Neuronal stem cell (in vitro differentiated cells): ENCODE data around the gene CD248.

ENCODE experiments used
- DNase-seq: peaks from one replicate; pipeline ENCODE4 v3.0.0-alpha.2; 2013; ENCODE audit warnings: low spot score
- H2AFZ ChIP-seq: one replicate; pipeline ENCODE4 v1.6.1; 2013; ENCODE audit warnings: mild to moderate bottlenecking, low read length, inconsistent platforms
- H2AK5ac ChIP-seq: 2 replicates; pipeline ENCODE4 v1.6.1; 2013; ENCODE audit warnings: low read depth, mild to moderate bottlenecking, inconsistent platforms, low read length, moderate library complexity, mixed read lengths
- H2BK120ac ChIP-seq: 2 replicates; pipeline ENCODE4 v1.6.1; 2013; ENCODE audit warnings: low read depth, mild to moderate bottlenecking, inconsistent platforms, low read length, moderate library complexity, mixed read lengths
- H2BK12ac ChIP-seq: one replicate; pipeline ENCODE4 v1.6.1; 2013; ENCODE audit warnings: low read length, inconsistent platforms
- H2BK15ac ChIP-seq: 2 replicates; pipeline ENCODE4 v1.6.1; 2013; ENCODE audit warnings: mild to moderate bottlenecking, low read length, inconsistent platforms, mixed read lengths
- H2BK5ac ChIP-seq: one replicate; pipeline ENCODE4 v1.6.1; 2013; ENCODE audit warnings: inconsistent platforms, mild to moderate bottlenecking, low read length, moderate library complexity
- H3K14ac ChIP-seq: one replicate; pipeline ENCODE4 v1.6.1; 2013; ENCODE audit warnings: low read length, inconsistent platforms
- H3K18ac ChIP-seq: 2 replicates; pipeline ENCODE4 v1.6.1; 2013; ENCODE audit warnings: low read length, inconsistent platforms
- H3K23ac ChIP-seq: 2 replicates; pipeline ENCODE4 v1.6.1; 2013; ENCODE audit warnings: low read depth, mild to moderate bottlenecking, mixed read lengths, low read length, inconsistent platforms; ENCODE audit not compliant: poor library complexity
- H3K27ac ChIP-seq: replicated peaks from 3 replicates; pipeline ENCODE4 v1.5.1; 2013; ENCODE audit warnings: low read length, inconsistent platforms
- H3K27me3 ChIP-seq, 3 experiments: 2 replicates each; pipeline ENCODE4 v1.6.1; 2013; ENCODE audit warnings: low read length in 3 of 3, mild to moderate bottlenecking in 2 of 3, inconsistent platforms in 1 of 3, low read depth in 1 of 3, mixed read lengths in 1 of 3, moderate library complexity in 1 of 3; ENCODE audit not compliant: control insufficient read depth in 3 of 3, insufficient read depth in 3 of 3
- H3K36me3 ChIP-seq, 2 donors: replicated peaks in 1 of 2; 2 replicates each; pipeline ENCODE4 v1.6.1; 2013; ENCODE audit warnings: low read length in 2 of 2; ENCODE audit not compliant: control insufficient read depth in 2 of 2, insufficient read depth in 2 of 2
- H3K4ac ChIP-seq: 2 replicates; pipeline ENCODE4 v1.6.1; 2013; ENCODE audit warnings: inconsistent platforms, mild to moderate bottlenecking, low read length, moderate library complexity
- H3K4me1 ChIP-seq, 2 donors: 1 replicate in 1 of 2; 2 replicates in 1 of 2; pipeline ENCODE4 v1.6.1; 2013; ENCODE audit warnings: low read length in 2 of 2, low read depth in 1 of 2; ENCODE audit not compliant: control insufficient read depth in 2 of 2, insufficient read depth in 1 of 2
- H3K4me2 ChIP-seq: one replicate; pipeline ENCODE4 v1.6.1; 2013; ENCODE audit warnings: mild to moderate bottlenecking, low read length, inconsistent platforms; ENCODE audit not compliant: insufficient read depth, poor library complexity, severe bottlenecking
- H3K4me3 ChIP-seq, 2 donors: 2 replicates each; pipeline ENCODE4 v1.5.1; 2013; ENCODE audit warnings: low read length in 2 of 2, mild to moderate bottlenecking in 2 of 2, inconsistent platforms in 1 of 2, moderate library complexity in 1 of 2
- H3K79me1 ChIP-seq: one replicate; pipeline ENCODE4 v1.6.1; 2013; ENCODE audit warnings: low read depth, mild to moderate bottlenecking, inconsistent platforms, low read length, moderate library complexity
- H3K9ac ChIP-seq: one replicate; pipeline ENCODE4 v1.6.1; 2013; ENCODE audit warnings: mild to moderate bottlenecking, low read depth, low read length, inconsistent platforms; ENCODE audit not compliant: poor library complexity
- H3K9me3 ChIP-seq, 2 donors: replicated peaks in 1 of 2; 2 replicates each; pipeline versions ENCODE3 to v1.6.1; 2013; ENCODE audit warnings: low read length in 2 of 2, mild to moderate bottlenecking in 2 of 2, inconsistent platforms in 1 of 2, low read depth in 1 of 2, mixed read lengths in 1 of 2, moderate library complexity in 1 of 2; ENCODE audit not compliant: control insufficient read depth in 2 of 2, insufficient read depth in 1 of 2
- H4K8ac ChIP-seq: one replicate; pipeline ENCODE4 v1.6.1; 2013; ENCODE audit warnings: low read depth, mild to moderate bottlenecking, inconsistent platforms, low read length, moderate library complexity
- H4K91ac ChIP-seq: one replicate; pipeline ENCODE4 v1.6.1; 2013; ENCODE audit warnings: low read length, low read depth, mild to moderate bottlenecking, inconsistent platforms; ENCODE audit not compliant: poor library complexity
- WGBS, 2 donors: extraction: QIAGEN DNeasy Blood & Tissue Kit; methylation state at CpG; one replicate each; pipeline ENCODE4 v1.1.7; 2013; ENCODE audit warnings: missing lambda C conversion rate in 2 of 2, mixed read lengths in 1 of 2; ENCODE audit not compliant: insufficient read length in 2 of 2, insufficient replicate concordance in 1 of 2; ENCODE audit errors: extremely low coverage in 2 of 2; 5-methylcytosine and 5-hydroxymethylcytosine counted together

The CD248 gene

GRCh38 chr11:66281001-66281400, 35.8 kb downstream of the CD248 start:
- H3K9ac ChIP-seq, result no peak overlapping the region
- no peak for DNase-seq
- no peak overlapping the region for H3K4me2 ChIP-seq
- H2BK12ac ChIP-seq, result no peak overlapping the region
- no peak overlapping the region for H3K14ac ChIP-seq
- no peak overlapping the region for H2AFZ ChIP-seq
- H3K18ac ChIP-seq, result no peak overlapping the region
- H3K4me3 ChIP-seq, result no peak overlapping the region
- no peaks in the 10 kb centered on the region for H3K9me3 ChIP-seq
- peaks cover 18 to 53% of the 10 kb centered on the region in 2 donors for H3K36me3 ChIP-seq
- no peak overlapping the region for H3K27ac ChIP-seq
- H2BK5ac ChIP-seq, result no peak overlapping the region
- H3K79me1 ChIP-seq, result peaks cover 2% of the 10 kb centered on the region
- H4K91ac ChIP-seq, result no peak overlapping the region
- WGBS, 2 donors, result no CpG with 5 or more reads among the region's 6 CpGs
- no peak overlapping the region for H3K23ac ChIP-seq
- H4K8ac ChIP-seq, result no peak overlapping the region
- H3K4me1 ChIP-seq, result peaks cover 30 to 45% of the 10 kb centered on the region in 2 donors
- H3K4ac ChIP-seq, result no peak overlapping the region
- H2BK120ac ChIP-seq, result no peak overlapping the region
- no peaks in the 10 kb centered on the region for H3K27me3 ChIP-seq
- no peak overlapping the region for H2BK15ac ChIP-seq
- peak overlapping the region; percentile 68 for H2AK5ac ChIP-seq

GRCh38 chr11:66280428-66280827, 36.4 kb downstream of the CD248 start:
- no peak overlapping the region for H3K4ac ChIP-seq
- no peak overlapping the region for H3K4me3 ChIP-seq

GRCh38 chr11:66279092-66279734, 37.6 kb downstream of the CD248 start:
- Histone ChIP-seq H3K18ac (no peak overlapping the region), H2BK15ac (peak overlapping the region; percentile 91), H3K4me1 (peaks cover 30 to 45% of the 10 kb centered on the region in 2 donors)

More at GRCh38 chr11:66280428-66280827, 36.4 kb downstream of the CD248 start:
- H3K14ac ChIP-seq, result no peak overlapping the region
- no peak overlapping the region for H2BK15ac ChIP-seq
- H2AK5ac ChIP-seq, result peak overlapping the region; percentile 68
- no peak overlapping the region for H3K4me2 ChIP-seq
- WGBS, 2 donors, result no CpG with 5 or more reads among the region's 14 CpGs
- DNase-seq, result no peak
- no peaks in the 10 kb centered on the region for H3K9me3 ChIP-seq
- no peak overlapping the region for H2BK5ac ChIP-seq
- H2BK120ac ChIP-seq, result no peak overlapping the region
- H2BK12ac ChIP-seq, result no peak overlapping the region
- H3K23ac ChIP-seq, result no peak overlapping the region
- no peak overlapping the region for H4K91ac ChIP-seq
- H4K8ac ChIP-seq, result no peak overlapping the region
- H3K36me3 ChIP-seq, result peaks cover 16 to 53% of the 10 kb centered on the region in 2 donors
- no peaks in the 10 kb centered on the region for H3K27me3 ChIP-seq
- no peak overlapping the region for H2AFZ ChIP-seq
- peaks cover 30 to 45% of the 10 kb centered on the region in 2 donors for H3K4me1 ChIP-seq
- no peak overlapping the region for H3K27ac ChIP-seq
- no peak overlapping the region for H3K18ac ChIP-seq
- H3K9ac ChIP-seq, result no peak overlapping the region
- H3K79me1 ChIP-seq, result peaks cover 2% of the 10 kb centered on the region

GRCh38 chr11:66278363-66279091, 38.3 kb downstream of the CD248 start:
- H3K27ac ChIP-seq, result no peak overlapping the region
- no peak overlapping the region for H4K8ac ChIP-seq
- H3K4me2 ChIP-seq, result peak overlapping the region; percentile 99
- peaks cover 2% of the 10 kb centered on the region for H3K79me1 ChIP-seq
- H2AK5ac ChIP-seq, result peak overlapping the region; percentile 84
- WGBS, 2 donors, result no CpG with 5 or more reads among the region's 45 CpGs
- H3K14ac ChIP-seq, result no peak overlapping the region
- peak overlapping the region; percentile 91 for H2BK15ac ChIP-seq
- H2BK12ac ChIP-seq, result no peak overlapping the region
- H3K23ac ChIP-seq, result no peak overlapping the region
- peak overlapping the region; percentile 75 to 83 for H3K4me3 ChIP-seq
- H4K91ac ChIP-seq, result peak overlapping the region; percentile 72
- H2BK120ac ChIP-seq, result no peak overlapping the region
- H2AFZ ChIP-seq, result no peak overlapping the region
- no peak overlapping the region for H3K4ac ChIP-seq
- peaks cover 30 to 45% of the 10 kb centered on the region in 2 donors for H3K4me1 ChIP-seq
- no peaks in the 10 kb centered on the region for H3K27me3 ChIP-seq
- DNase-seq, result no peak
- H3K9ac ChIP-seq, result peak overlapping the region; percentile 77
- H2BK5ac ChIP-seq, result peak overlapping the region; percentile 66
- H3K9me3 ChIP-seq, result no peaks in the 10 kb centered on the region
- H3K18ac ChIP-seq, result peak overlapping the region; percentile 85
- peaks cover 22 to 54% of the 10 kb centered on the region in 2 donors for H3K36me3 ChIP-seq

More at GRCh38 chr11:66279092-66279734, 37.6 kb downstream of the CD248 start:
- no peaks in the 10 kb centered on the region for H3K9me3 ChIP-seq
- peak overlapping the region; percentile 99 for H3K4me2 ChIP-seq
- H3K4me3 ChIP-seq, result peak overlapping the region; percentile 2 to 75
- H4K8ac ChIP-seq, result no peak overlapping the region
- no peak overlapping the region for H3K23ac ChIP-seq
- H2BK5ac ChIP-seq, result peak overlapping the region; percentile 66
- H2AK5ac ChIP-seq, result peak overlapping the region; percentile 61
- no peak overlapping the region for H3K4ac ChIP-seq
- H3K27ac ChIP-seq, result no peak overlapping the region
- no peak overlapping the region for H2AFZ ChIP-seq
- H3K79me1 ChIP-seq, result peaks cover 2% of the 10 kb centered on the region
- no peaks in the 10 kb centered on the region for H3K27me3 ChIP-seq
- DNase-seq, result no peak
- peak overlapping the region; percentile 10 for H2BK12ac ChIP-seq
- no peak overlapping the region for H4K91ac ChIP-seq
- WGBS, 2 donors, result no CpG with 5 or more reads among the region's 15 CpGs
- no peak overlapping the region for H2BK120ac ChIP-seq
- peak overlapping the region; percentile 8 for H3K14ac ChIP-seq
- no peak overlapping the region for H3K9ac ChIP-seq
- H3K36me3 ChIP-seq, result peaks cover 18 to 52% of the 10 kb centered on the region in 2 donors
